Myocyte (in vitro differentiated cells): ENCODE results near the gene VOPP1. TPM values are rescaled to one million over a fixed set of nuclear protein-coding genes. Genes with fewer than 3 reads are reported as not detected.
"Not testable (repeated sequence)": the region's sequence is repeated elsewhere in the genome, so short reads cannot be mapped to it uniquely, and the experiment has no call there.

Experiments
- DNase-seq: peaks from one replicate; pipeline ENCODE4 v3.0.0-alpha.2; 2012; ENCODE audit warnings: low read depth
- total RNA-seq: library from RNA; depleted of rRNA; stranded (reverse); fragments of >200 nt; gene quantifications from 2 replicates; pipeline ENCODE4 v1.2.3, GENCODE V29; 2014

The VOPP1 gene
- total RNA-seq, 1 donor from 2014 or later: 57.5 TPM

- DNase-seq: not testable (repeated sequence)
Measured at GRCh38 chr7:55471594-55471993, 100.7 kb downstream of the VOPP1 start.

- DNase-seq: no peak
Measured at GRCh38 chr7:55470261-55470660, 102.0 kb downstream of the VOPP1 start.

GRCh38 chr7:55469721-55470120 is 102.6 kb downstream of the VOPP1 start:
- peak; percentile 75 for DNase-seq

- DNase-seq: peak; percentile 67
Measured at GRCh38 chr7:55469271-55469681, 103.0 kb downstream of the VOPP1 start.

- no peak for DNase-seq
Measured at GRCh38 chr7:55468495-55468894, 103.8 kb downstream of the VOPP1 start.

GRCh38 chr7:55467047-55467593 is 105.2 kb downstream of the VOPP1 start:
- DNase-seq: no peak

GRCh38 chr7:55465691-55466090 is 106.6 kb downstream of the VOPP1 start:
- no peak for DNase-seq

- DNase-seq: no peak
Measured at GRCh38 chr7:55464422-55464821, 107.9 kb downstream of the VOPP1 start.

- DNase-seq: no peak
Measured at GRCh38 chr7:55463686-55464262, 108.5 kb downstream of the VOPP1 start.

- DNase-seq: no peak
Measured at GRCh38 chr7:55458351-55458750, 114.0 kb downstream of the VOPP1 start.

GRCh38 chr7:55457801-55458200 is 114.5 kb downstream of the VOPP1 start:
- peak; percentile 26 for DNase-seq

- no peak for DNase-seq
Measured at GRCh38 chr7:55452971-55453370, 119.3 kb downstream of the VOPP1 start.

GRCh38 chr7:55449992-55450535 is 122.2 kb downstream of the VOPP1 start:
- no peak for DNase-seq

GRCh38 chr7:55449205-55449991 is 122.9 kb downstream of the VOPP1 start:
- DNase-seq: no peak

- no peak for DNase-seq
Measured at GRCh38 chr7:55448526-55448925, 123.8 kb downstream of the VOPP1 start.

- DNase-seq: no peak
Measured at GRCh38 chr7:55444786-55445185, 127.5 kb downstream of the VOPP1 start.

- DNase-seq: peak; percentile 86
Measured at GRCh38 chr7:55441774-55442522, 130.4 kb downstream of the VOPP1 start.

- DNase-seq: no peak
Measured at GRCh38 chr7:55441002-55441401, 131.3 kb downstream of the VOPP1 start.

- DNase-seq: no peak
Measured at GRCh38 chr7:55440040-55440690, 132.1 kb downstream of the VOPP1 start.

GRCh38 chr7:55439627-55440026 is 132.7 kb downstream of the VOPP1 start:
- peak; percentile 65 for DNase-seq
